ENCODE measurements around the gene IFNAR1. TPM values are rescaled to one million over a fixed set of nuclear protein-coding genes. Genes with fewer than 3 reads are reported as not detected.

Gene IFNAR1
- total RNA-seq, 4 donors from 2014 or later, result 12.4 to 19.3 (median 15.5) TPM

DNA sequence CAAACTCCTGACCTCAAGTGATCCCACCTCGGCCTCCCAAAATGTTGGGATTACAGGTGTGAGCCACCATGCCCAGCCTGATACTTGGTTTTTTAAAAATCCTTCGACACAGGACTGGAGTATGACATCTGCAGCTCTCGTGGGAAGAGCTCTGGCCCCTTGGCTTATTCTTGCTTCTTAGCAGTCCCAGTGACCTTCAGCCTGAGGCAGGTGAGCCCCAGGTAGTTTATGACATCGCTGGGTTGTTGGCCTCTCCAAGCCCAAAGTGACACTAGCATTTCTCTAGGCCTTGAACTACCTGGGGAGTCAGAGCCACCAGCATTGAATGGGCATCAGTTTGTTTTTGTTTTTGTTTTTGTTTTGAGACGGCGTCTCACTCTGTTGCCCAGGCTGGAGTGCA lies 62.5 kb downstream of the IFNAR1 start:
- peaks cover 8 to 59% (median 29%) of the 10 kb centered on the region in 3 donors for H3K4me1 ChIP-seq
- H3K36me3 ChIP-seq, result no peaks in the 10 kb centered on the region
- no peaks in the 10 kb centered on the region for H3K27me3 ChIP-seq
- no peak overlapping the region for H3K27ac ChIP-seq
- H3K9me3 ChIP-seq, result no peaks in the 10 kb centered on the region
- TF ChIP-seq POLR2A (IDR thresholded peaks at IDR 0.05), result no peak
- TF ChIP-seq, protein P1, sequence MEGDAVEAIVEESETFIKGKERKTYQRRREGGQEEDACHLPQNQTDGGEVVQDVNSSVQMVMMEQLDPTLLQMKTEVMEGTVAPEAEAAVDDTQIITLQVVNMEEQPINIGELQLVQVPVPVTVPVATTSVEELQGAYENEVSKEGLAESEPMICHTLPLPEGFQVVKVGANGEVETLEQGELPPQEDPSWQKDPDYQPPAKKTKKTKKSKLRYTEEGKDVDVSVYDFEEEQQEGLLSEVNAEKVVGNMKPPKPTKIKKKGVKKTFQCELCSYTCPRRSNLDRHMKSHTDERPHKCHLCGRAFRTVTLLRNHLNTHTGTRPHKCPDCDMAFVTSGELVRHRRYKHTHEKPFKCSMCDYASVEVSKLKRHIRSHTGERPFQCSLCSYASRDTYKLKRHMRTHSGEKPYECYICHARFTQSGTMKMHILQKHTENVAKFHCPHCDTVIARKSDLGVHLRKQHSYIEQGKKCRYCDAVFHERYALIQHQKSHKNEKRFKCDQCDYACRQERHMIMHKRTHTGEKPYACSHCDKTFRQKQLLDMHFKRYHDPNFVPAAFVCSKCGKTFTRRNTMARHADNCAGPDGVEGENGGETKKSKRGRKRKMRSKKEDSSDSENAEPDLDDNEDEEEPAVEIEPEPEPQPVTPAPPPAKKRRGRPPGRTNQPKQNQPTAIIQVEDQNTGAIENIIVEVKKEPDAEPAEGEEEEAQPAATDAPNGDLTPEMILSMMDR (IDR thresholded peaks at IDR 0.05), result no peak
- no peak overlapping the region for H3K4me3 ChIP-seq
- 90 to 91% methylated on average over 5 of the region's 6 CpGs for WGBS, 2 donors
- no peak for DNase-seq
- intact Hi-C loops (cut with DNase I), result no loop called here

DNA sequence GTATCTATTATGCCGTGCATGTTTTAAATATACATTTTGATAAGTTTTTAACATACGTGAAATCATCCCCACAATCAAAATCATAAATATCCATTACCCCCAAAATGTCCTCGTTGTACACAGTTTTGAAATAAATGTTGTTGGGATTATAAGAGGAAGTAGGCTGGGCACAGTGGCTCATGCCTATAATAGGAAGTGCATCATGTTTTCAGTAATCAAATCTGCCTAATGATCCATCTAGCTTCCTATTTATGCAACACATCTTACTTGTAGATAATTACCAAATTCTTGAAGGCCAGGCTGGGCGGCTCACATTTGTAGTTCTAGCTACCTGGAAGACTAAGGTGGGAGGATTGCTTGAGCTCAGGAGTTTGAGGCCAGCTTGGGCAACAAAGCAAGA lies 63.4 kb downstream of the IFNAR1 start:
- no peak overlapping the region for H3K4me3 ChIP-seq
- peaks cover 0 to 59% (median 20%) of the 10 kb centered on the region in 3 donors for H3K4me1 ChIP-seq
- H3K36me3 ChIP-seq, result no peaks in the 10 kb centered on the region
- DNase-seq, result no peak
- H3K9me3 ChIP-seq, result no peaks in the 10 kb centered on the region
- no peak overlapping the region for H3K27ac ChIP-seq
- intact Hi-C loops (cut with DNase I), result no loop called here
- no peak for TF ChIP-seq POLR2A (IDR thresholded peaks at IDR 0.05)
- TF ChIP-seq, protein P1 (IDR thresholded peaks at IDR 0.05), result no peak
- no peaks in the 10 kb centered on the region for H3K27me3 ChIP-seq
- WGBS, 2 donors, result 67 to 71% methylated on average over 4 of the region's 4 CpGs

DNA sequence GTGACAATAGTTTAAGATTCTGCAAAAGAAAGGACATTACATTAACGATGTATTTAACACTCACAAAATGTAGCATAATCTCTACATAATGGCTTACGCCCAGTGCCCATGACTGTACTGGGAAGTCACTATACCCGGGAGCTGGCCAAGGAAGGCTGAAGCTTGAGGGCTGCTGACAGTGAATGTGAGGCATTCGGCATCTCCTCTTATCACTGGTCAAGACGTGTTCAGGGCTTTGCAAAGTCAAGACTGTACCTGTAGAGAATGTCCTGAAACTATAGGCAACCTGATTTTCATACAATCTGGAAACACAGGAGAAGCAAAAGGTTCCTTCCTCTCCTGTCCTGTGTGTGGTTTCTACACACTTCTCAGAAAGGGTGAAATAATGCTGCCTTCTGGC lies 65.7 kb downstream of the IFNAR1 start:
- Histone ChIP-seq H3K4me3 (no peak overlapping the region), H3K9me3 (no peaks in the 10 kb centered on the region), H3K27me3 (no peaks in the 10 kb centered on the region), H3K36me3 (no peaks in the 10 kb centered on the region), H3K4me1 (peaks cover 0 to 58% (median 14%) of the 10 kb centered on the region in 3 donors), H3K27ac (peak overlapping the region; percentile 62 to 80 (median 65))
- no peak for DNase-seq
- TF ChIP-seq POLR2A (IDR thresholded peaks at IDR 0.05), result no peak
- TF ChIP-seq, protein P1 (IDR thresholded peaks at IDR 0.05), result no peak
- 28 to 56% methylated on average over 5 of the region's 5 CpGs for WGBS, 2 donors
- intact Hi-C loops (cut with DNase I), result no loop called here

DNA sequence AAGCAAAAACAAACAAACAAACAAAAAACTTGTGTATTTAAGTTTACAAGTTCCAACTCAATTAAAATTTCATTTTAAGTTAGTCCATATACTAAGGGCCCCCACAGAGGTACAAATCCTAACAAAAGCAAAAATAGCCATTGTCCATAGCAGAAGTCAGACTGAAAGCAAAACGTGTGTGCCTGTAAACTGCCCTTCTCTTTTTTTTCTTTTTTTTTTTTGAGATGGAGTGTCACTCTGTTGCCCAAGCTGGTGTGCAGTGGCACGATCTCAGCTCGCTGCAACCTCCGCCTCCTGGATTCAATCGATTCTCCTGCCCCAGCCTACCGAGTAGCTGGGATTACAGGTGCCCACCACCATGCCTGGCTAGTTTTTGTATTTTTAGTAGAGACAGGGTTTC lies 66.9 kb downstream of the IFNAR1 start:
- no peak for TF ChIP-seq POLR2A (IDR thresholded peaks at IDR 0.05)
- TF ChIP-seq, protein P1 (IDR thresholded peaks at IDR 0.05), result no peak
- no peaks in the 10 kb centered on the region for H3K36me3 ChIP-seq
- H3K9me3 ChIP-seq, result no peaks in the 10 kb centered on the region
- DNase-seq, result no peak
- H3K4me3 ChIP-seq, result no peak overlapping the region
- peaks cover 10 to 70% (median 26%) of the 10 kb centered on the region in 3 donors for H3K4me1 ChIP-seq
- no peaks in the 10 kb centered on the region for H3K27me3 ChIP-seq
- 76 to 85% methylated on average over 5 to 6 of the region's 6 CpGs for WGBS, 2 donors
- intact Hi-C loops (cut with DNase I), result no loop called here
- peak overlapping the region in 2 of 4 donors; percentile 62 to 80 for H3K27ac ChIP-seq

DNA sequence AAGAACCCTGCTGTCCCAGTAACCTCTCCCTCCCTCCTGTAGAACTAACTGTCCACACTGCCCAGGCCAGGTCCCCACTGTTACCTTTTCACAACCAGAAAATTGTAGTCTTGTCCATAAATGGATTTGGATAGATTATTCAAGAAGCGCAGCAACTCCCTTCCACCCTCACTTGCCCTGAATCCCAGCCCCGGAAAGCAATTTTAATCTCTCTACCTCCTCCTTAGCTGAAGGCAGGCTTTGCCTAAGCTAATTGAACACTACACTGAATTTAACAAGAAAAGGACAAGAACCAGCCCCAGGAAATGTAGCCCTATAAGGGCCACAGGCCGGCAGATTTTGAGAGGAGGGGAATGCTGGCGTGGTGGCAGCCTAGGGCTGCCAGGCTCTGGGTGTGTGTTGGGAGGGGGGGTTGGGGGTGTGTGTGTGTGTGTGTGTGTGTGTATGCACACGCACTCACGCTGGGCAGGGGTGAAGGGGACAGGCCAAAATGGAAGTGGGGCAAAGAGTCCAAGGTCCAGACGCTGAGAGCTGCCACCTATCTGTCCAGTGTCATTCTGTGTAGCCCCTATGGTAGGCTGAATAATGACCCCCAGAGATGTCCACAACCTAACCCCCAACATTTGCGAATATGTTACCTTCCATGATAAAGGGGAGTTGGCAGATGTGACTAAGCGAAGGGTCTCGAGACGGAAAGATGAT lies 67.7 kb downstream of the IFNAR1 start:
- no peak overlapping the region for H3K4me3 ChIP-seq
- H3K4me1 ChIP-seq, result peaks cover 18 to 78% (median 34%) of the 10 kb centered on the region in 3 donors
- TF ChIP-seq POLR2A (IDR thresholded peaks at IDR 0.05), result no peak
- TF ChIP-seq, protein P1 (IDR thresholded peaks at IDR 0.05), result no peak
- no peaks in the 10 kb centered on the region for H3K9me3 ChIP-seq
- 82 to 88% methylated on average over 6 to 10 of the region's 11 CpGs for WGBS, 2 donors
- intact Hi-C loops (cut with DNase I), result no loop called here
- no peak overlapping the region for H3K27ac ChIP-seq
- H3K27me3 ChIP-seq, result no peaks in the 10 kb centered on the region
- H3K36me3 ChIP-seq, result no peaks in the 10 kb centered on the region
- no peak for DNase-seq
